ENCODE results near the gene GLB1L2.

GLB1L2 gene

DNA sequence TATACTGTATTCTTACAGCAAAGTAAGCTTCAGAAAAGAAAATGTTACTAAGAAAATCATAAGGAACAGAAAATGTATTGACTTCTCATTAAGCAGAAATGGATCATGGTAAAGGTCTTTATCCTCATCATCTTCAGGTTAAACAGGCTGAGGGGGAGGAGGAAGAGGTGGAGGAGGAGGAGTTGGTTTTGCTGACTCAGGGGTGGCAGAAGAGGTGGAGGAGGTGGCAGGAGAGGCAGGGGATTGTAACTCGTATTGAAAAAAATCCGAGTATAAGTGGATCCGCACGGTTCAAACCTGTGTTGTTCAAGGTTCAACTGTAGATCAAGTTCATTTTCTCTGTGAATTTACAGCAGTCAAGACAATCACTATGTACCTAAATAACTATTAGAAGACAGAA is 42.6 kb upstream of the GLB1L2 start:
- POLR2A ChIA-PET: no interaction called here

DNA sequence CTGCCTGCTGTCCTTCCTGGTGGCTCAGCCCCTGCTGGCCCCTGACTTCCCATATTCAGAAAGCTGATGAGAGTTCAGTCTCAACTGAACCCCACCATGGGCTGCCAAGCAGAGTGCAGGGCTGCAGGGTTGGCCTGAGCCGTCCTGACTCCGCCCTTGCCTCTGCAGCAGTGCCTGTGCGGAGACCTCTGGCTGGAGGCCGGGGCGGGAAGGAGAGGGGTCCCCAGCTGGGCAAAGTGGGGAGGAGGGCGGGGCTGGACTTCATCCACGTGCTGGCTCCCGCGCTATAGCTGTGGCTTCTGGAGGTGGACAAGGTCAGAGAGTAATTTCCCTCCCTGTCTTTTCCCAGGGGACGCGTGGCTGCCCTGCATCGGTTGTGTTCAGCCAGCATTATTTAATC is 42.0 kb upstream of the GLB1L2 start:
- CTCF ChIA-PET: no interaction called here
- DNase-seq (ENCODE audit: extremely low spot score): no peak
- TF ChIP-seq SP1 (IDR thresholded peaks at IDR 0.05) (no peak), NFRKB (IDR thresholded peaks at IDR 0.05) (no peak), FOXM1 (IDR thresholded peaks at IDR 0.05; ENCODE audit: borderline replicate concordance) (no peak), HDGF (IDR thresholded peaks at IDR 0.05; ENCODE audit: borderline replicate concordance) (no peak), TARDBP (IDR thresholded peaks at IDR 0.05) (no peak)
- TF ChIP-seq, protein P1, sequence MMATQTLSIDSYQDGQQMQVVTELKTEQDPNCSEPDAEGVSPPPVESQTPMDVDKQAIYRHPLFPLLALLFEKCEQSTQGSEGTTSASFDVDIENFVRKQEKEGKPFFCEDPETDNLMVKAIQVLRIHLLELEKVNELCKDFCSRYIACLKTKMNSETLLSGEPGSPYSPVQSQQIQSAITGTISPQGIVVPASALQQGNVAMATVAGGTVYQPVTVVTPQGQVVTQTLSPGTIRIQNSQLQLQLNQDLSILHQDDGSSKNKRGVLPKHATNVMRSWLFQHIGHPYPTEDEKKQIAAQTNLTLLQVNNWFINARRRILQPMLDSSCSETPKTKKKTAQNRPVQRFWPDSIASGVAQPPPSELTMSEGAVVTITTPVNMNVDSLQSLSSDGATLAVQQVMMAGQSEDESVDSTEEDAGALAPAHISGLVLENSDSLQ (IDR thresholded peaks at IDR 0.05): no peak
- POLR2A ChIA-PET: no interaction called here

More for the DNA sequence above, 42.6 kb upstream of the GLB1L2 start:
- CTCF ChIA-PET: no interaction called here
- no peak for DNase-seq (ENCODE audit: extremely low spot score)
- TF ChIP-seq NFRKB (IDR thresholded peaks at IDR 0.05): no peak
- no peak for TF ChIP-seq CTBP1 (IDR thresholded peaks at IDR 0.05; ENCODE audit: borderline replicate concordance)
- no peak for TF ChIP-seq LEF1 (IDR thresholded peaks at IDR 0.05; ENCODE audit: borderline replicate concordance)
- no peak for TF ChIP-seq HDGF (IDR thresholded peaks at IDR 0.05; ENCODE audit: borderline replicate concordance)
- no peak for TF ChIP-seq FOXK2 (IDR thresholded peaks at IDR 0.05)
- TF ChIP-seq SP1 (IDR thresholded peaks at IDR 0.05): no peak
- no peak for TF ChIP-seq FOXM1 (IDR thresholded peaks at IDR 0.05; ENCODE audit: borderline replicate concordance)
- no peak for TF ChIP-seq ARNT (IDR thresholded peaks at IDR 0.05)
- no peak for TF ChIP-seq L3MBTL2 (conservative IDR thresholded peaks at IDR 0.05)
- no peak for TF ChIP-seq TARDBP (IDR thresholded peaks at IDR 0.05)
- TF ChIP-seq FOXA1 (IDR thresholded peaks at IDR 0.05): no peak
- TF ChIP-seq, protein P1 (IDR thresholded peaks at IDR 0.05): no peak

DNA sequence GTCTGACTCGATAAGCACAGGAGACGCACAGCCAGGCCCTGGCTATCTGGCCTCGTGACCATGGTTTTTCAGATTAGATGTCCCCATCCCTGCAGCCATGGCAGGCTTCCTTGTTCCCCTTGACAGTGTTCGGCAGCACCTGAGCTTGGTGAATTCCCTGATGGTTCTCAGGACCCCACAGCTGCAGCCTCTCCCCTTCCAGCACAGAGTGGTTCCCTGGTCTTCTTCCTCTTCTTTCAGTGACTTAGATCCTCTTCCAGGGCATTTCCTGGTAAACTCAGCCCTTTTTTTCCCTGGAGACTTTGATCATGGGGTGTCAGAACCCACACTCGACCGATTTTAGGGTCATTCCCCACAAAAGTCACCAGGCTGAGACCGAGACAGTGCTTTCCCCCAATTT is 41.1 kb upstream of the GLB1L2 start:
- ChIA-PET CTCF (no interaction called here), POLR2A (no interaction called here)
- no peak for DNase-seq (ENCODE audit: extremely low spot score)
- TF ChIP-seq ARNT (IDR thresholded peaks at IDR 0.05): no peak

DNA sequence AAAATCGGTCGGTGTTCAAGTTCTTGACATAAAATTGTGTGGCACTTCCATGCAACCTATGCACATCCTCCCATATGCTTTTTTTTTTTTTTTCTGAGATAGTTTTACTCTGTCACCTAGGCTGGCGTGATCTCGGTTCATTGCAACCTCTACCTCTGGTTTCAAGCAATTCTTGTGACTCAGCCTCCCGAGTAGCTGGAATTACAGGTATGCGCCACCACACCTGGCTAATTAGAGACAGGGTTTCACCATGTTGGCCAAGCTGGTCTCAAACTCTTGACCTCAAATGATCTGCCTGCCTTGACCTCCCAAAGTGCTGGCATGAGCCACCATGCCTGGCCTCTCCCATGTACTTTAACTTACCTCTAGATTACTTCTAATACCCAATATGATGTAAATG is 40.6 kb upstream of the GLB1L2 start:
- POLR2A ChIA-PET: no interaction called here
- TF ChIP-seq SP1 (IDR thresholded peaks at IDR 0.05) (no peak), L3MBTL2 (conservative IDR thresholded peaks at IDR 0.05) (no peak), BHLHE40 (IDR thresholded peaks at IDR 0.05; ENCODE audit: borderline replicate concordance) (no peak), ARNT (IDR thresholded peaks at IDR 0.05) (no peak), ELF4 (IDR thresholded peaks at IDR 0.05) (no peak), TARDBP (IDR thresholded peaks at IDR 0.05) (no peak), LEF1 (IDR thresholded peaks at IDR 0.05; ENCODE audit: borderline replicate concordance) (no peak), FOXM1 (IDR thresholded peaks at IDR 0.05; ENCODE audit: borderline replicate concordance) (no peak), ZNF384 (IDR thresholded peaks at IDR 0.05) (no peak)
- CTCF ChIA-PET: no interaction called here
- DNase-seq (ENCODE audit: extremely low spot score): no peak

DNA sequence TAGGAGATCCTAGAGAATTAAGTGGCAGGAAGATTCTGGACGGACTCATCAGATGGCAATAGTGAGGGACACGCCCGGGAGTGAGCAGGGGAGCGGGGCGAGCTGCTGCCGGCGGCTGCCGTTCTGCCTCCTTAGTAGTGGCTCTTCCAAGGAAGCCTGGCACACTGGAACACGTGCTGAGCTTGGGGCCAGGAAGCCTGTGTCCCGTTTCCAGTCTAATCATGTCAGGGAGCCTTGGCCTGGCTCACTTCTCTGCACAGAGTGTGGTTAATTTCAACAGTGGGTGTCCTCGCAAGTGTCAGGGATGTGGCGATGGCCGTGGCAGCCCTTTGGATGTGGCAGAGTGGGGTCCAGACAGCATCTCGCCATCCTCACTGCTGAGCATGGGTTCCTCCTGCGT is 39.1 kb upstream of the GLB1L2 start:
- no peak for TF ChIP-seq ELF4 (IDR thresholded peaks at IDR 0.05)
- TF ChIP-seq, protein P1 (IDR thresholded peaks at IDR 0.05): no peak
- TF ChIP-seq SP1 (IDR thresholded peaks at IDR 0.05): no peak
- no peak for TF ChIP-seq FOXA1 (IDR thresholded peaks at IDR 0.05)
- no peak for TF ChIP-seq SUZ12 (IDR thresholded peaks at IDR 0.05)
- CTCF ChIA-PET: no interaction called here
- POLR2A ChIA-PET: no interaction called here

DNA sequence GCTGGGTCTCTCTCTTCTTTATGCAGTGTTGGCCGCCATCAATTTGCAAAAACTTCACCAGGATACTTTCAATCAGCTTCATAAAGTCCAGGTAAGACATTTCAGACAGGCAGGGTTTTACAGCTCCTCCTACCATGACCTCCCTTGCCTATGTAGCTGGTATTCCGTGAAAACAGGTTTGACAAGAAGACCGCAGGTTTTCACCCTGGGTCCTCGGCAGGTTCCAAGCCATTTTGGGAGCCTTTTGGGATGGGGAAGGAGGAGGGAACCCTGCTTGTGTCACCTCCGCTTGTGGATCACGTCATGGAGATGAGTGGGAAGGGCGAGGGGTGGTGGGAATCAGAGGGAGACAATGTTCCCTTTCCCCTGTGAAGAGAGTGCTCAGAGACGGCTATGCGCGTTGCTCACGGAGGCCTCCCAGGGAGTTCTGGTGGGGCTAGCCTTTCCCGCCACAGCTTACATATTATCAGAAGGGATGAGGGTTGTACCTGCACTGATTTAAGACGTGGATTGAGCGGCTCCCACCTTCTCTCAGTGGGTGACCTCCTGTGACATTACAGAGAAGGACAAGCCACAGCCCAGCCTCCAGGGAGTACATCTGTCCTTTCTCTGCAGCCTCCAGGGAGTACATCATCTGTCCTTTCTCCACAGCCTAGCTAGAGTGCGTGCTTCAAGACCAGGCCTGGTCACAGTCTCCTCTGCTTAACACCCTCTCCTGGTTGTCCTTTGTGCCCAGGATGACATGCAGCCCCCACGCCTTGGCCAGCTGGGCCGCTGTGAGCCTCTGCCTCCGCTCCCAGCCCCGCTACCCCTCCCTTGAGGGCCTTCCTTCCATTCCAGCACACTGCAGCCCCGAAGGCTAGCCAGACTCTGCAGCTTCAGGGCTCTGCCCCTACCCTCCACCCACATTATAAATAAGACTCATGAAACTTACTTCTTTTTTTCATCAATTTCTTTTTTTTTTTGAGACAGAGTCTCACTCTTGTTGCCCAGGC is 38.4 kb upstream of the GLB1L2 start:
- no peak for DNase-seq (ENCODE audit: extremely low spot score)
- TF ChIP-seq LEF1 (IDR thresholded peaks at IDR 0.05; ENCODE audit: borderline replicate concordance) (no peak), NFRKB (IDR thresholded peaks at IDR 0.05) (no peak), ARNT (IDR thresholded peaks at IDR 0.05) (no peak), ZNF384 (IDR thresholded peaks at IDR 0.05) (no peak), FOXA1 (IDR thresholded peaks at IDR 0.05) (no peak), FOXK2 (IDR thresholded peaks at IDR 0.05) (no peak), L3MBTL2 (conservative IDR thresholded peaks at IDR 0.05) (no peak), SP1 (IDR thresholded peaks at IDR 0.05) (no peak), BHLHE40 (IDR thresholded peaks at IDR 0.05; ENCODE audit: borderline replicate concordance) (no peak), ELF4 (IDR thresholded peaks at IDR 0.05) (no peak), TARDBP (IDR thresholded peaks at IDR 0.05) (no peak), FOXM1 (IDR thresholded peaks at IDR 0.05; ENCODE audit: borderline replicate concordance) (no peak), SUZ12 (IDR thresholded peaks at IDR 0.05) (no peak), HDGF (IDR thresholded peaks at IDR 0.05; ENCODE audit: borderline replicate concordance) (no peak), CTBP1 (IDR thresholded peaks at IDR 0.05; ENCODE audit: borderline replicate concordance) (no peak)
- TF ChIP-seq, protein P1 (IDR thresholded peaks at IDR 0.05): no peak
- CTCF ChIA-PET: no interaction called here
- POLR2A ChIA-PET: no interaction called here

More for the DNA sequence above, 39.1 kb upstream of the GLB1L2 start:
- DNase-seq (ENCODE audit: extremely low spot score): no peak
